Inflammatory macrophage treated with lipopolysaccharide for 1 hour (primary cell): ENCODE results near the gene GMPR.
A peak's percentile ranks its signal among the peaks of the same experiment; 100 is the strongest.

Experiments used
- DNase-seq, 2 donors: peaks; one replicate each; pipeline ENCODE4 v3.0.0-alpha.2; 2020 to 2022

The GMPR gene

DNA sequence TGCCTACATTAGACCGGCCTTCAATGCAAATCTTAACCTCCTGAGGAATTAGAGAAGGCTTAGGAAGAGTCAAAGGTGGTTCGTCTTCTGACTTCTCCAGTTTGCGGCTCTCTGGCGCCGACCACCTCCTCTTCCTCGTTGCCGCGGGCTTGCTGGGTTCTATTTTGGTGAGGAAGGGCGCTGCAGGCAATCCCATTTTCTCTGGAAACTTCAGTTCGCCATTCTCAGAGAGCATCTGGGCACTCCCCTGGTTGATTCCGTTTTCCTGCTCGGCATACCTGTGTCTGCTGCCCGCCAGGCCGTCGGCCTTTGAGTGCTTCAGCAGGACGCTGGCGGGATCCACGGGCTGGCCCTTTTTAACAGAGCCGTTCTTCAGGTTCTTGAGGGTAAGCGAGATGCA is 67.9 kb downstream of the GMPR start:
- no peak for DNase-seq

DNA sequence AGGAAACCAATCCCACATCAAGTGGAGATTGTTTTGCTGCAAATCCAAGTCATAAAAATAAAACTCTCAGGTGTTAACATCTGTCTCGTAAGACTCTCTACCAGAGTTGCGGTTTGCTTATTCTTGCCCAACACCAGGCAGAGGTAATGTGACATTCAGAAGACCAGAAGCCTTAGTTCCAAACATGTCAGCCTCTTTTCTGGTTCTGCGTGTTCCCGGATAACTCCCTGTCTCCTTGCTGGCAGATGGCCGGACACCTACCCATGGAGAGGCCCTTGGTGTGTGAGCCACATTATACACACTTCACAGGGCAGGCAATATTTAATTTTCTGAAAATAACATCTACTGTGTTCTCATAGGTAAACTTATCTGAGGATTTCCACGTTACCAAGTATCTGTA is 73.4 kb downstream of the GMPR start:
- DNase-seq: no peak

DNA sequence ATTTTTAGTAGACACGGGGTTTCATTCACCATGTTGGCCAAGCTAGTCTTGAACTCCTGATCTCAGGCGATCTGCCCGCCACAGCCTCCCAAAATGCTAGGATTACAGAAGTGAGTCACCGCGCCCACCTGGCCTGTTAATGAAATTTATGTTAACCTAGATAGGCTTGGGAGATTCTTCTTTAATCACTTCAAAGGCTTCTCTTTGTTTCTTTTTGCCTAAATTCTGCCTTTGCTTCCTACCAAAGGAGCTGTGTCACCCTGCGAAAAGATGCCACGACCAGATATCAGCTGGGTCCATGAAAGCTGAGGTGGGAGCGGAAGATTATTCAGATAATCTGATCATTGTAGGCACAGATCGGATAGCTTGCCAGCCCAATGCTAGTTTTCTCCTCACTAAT is 75.3 kb downstream of the GMPR start:
- no peak for DNase-seq

DNA sequence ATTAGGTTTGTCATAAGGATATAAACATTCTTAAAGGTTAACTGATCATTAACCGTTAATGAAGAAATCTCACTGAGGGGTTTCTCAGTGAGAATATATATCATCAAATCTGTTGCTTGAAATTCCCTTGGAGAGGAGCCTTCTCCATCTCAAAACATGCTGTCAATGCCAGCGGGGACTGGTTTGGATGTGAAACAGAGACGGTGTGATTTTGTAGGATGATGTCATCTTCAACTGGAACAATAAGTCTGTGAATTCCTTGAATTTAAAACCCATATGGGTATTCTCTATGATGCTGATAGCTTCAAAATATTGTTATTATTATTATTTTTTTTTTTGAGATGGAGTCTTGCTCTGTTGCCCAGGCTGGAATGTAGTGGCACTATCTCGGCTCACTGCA is 75.9 kb downstream of the GMPR start:
- DNase-seq: no peak

DNA sequence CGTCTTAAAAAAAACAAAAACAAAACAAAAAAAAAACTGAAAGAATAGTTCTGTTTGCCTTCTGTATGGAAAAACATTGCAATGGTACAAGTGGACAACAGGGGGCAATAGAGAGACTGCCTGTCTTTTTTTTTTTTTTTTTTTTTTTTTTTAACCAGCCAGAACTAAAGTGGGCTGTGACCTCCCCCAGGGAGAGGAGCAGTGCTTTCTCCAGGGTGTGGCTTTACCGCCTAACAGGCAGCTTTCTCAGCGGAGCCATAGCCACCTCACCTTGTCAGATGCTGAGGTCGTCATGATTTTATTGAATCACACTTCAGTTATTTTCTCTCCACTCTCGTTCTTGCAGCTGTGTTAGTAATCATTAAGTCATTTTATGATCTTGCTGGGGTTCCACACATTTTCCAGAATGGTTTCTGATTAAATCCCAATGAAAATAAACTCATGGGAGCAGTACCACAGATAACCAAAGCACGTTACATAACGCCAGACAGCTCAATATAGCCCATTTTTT is 78.4 kb downstream of the GMPR start:
- peak in 1 of 2 donors; percentile 57 for DNase-seq

DNA sequence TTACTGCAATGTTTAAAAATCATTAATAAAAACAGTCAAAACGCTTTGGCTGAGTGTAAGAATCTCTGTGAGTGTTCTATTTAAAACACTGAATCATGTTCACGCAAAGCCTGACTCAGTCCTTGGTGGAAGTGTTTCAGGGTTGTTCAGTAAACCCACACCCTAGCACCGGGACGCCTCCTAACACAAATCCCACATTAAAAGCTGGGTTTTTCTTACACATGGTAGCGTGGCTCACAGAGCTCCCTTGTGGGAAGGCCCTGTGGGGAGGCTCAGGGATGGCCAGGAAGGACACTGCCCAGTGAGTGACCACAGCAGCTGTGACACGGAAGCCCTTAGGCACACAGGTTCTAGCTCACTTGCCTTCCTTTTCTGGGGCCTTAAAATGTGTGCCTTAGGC is 80.2 kb downstream of the GMPR start:
- DNase-seq: peak; percentile 19 to 77

DNA sequence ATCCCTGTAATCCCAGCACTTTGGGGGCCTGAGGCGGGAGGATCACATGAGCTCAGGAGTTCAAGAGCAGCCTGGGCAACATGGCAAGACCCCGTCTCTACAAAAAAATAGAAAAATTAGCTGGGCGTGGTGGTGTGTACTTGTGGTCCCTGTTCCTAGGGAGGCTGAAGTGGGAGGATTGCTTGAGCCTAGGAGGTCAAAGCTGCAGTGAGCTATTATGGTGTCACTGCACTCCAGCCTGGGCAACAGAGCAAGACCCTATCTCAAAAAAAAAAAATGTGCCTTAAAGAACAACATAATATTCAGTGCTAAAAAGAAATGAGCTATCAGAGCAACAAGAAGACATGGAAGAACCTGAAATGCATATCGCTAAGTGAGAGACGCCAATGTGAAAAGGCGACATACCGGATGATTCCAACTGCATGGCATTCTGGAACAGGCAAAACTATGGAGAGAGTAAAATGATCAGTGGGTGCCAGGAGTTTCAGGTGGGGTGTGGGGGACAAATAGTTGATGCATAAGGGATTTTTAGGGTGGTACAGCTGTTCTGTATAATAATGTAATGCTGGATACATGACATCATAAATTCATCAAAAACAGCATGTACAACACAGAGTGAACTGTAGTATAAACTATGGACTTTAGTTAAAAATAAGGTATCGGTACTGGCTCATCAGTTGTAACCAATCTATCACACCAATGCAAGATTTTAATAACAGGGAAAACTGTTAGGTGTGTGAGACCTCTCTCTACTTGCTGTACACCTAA is 80.8 kb downstream of the GMPR start:
- no peak for DNase-seq

DNA sequence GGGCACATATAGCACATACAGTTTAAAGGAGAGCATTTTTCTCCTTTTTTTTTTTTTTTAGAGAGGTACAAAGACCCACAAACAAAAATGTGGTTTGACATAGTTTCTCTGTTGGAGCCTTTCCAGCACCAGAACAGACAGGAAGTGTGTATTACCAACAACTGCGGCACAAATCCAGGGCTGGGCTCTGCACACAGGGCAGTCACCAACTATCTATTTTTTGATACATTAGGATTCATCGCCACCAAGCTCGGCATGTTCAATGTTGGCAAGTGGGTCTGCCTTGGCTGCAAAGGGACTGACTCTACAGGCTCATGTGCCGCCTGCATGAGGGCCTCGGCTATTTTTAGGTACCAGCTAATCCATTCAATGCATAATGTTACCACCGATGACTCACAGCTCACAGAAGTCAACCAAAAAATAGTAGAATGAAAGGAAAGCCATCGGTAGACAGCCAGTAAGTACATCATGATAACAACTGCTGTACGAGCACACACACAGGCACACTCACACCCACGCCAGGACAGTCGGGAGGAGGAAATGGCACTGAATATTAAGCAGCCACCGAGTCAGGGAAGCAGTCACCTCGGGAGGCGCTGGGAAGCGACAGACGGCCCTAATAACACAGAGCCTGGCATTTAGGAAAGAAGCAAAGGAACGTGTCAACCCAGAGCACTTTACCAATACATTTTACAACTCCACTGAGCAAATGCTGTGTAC is 81.6 kb downstream of the GMPR start:
- peak; percentile 61 to 74 for DNase-seq

DNA sequence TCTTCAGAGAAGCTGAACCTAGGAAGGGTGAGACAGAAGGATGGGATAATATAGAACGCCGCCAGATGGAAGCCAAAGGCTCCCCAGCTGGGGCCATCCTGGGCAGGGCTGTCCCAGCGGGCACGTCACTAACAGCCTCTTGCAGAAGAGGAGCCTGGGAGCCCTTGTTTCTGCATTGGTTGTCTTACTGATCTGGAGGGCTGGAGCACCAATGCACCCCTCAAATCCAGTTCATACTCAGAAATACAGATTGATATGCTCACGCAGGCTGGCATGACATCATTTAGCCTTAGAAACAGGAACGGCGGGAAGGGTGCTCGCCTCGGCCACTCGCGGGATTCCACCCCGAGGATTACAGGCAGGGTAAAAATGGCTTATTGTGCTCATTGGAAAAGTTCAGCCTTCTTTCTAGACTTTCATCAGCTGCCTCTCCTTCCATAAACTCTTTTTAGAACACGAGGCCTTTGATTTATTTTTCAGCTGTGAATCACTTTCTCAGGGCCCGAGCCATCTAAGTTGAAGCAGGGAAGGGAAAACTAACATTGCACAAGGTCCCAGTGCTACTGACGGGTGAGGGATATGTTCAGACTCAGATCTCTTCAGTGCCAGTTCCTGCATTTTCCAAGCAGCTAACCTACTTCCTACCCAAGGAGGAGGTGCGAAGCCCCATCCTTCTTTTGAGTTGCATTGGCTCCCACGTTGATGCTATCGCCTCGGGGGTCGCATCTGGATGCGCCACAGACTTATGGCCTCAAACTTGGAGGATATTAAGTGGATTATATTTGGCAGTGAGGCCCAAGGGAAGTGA is 82.3 kb downstream of the GMPR start:
- peak; percentile 22 to 27 for DNase-seq

DNA sequence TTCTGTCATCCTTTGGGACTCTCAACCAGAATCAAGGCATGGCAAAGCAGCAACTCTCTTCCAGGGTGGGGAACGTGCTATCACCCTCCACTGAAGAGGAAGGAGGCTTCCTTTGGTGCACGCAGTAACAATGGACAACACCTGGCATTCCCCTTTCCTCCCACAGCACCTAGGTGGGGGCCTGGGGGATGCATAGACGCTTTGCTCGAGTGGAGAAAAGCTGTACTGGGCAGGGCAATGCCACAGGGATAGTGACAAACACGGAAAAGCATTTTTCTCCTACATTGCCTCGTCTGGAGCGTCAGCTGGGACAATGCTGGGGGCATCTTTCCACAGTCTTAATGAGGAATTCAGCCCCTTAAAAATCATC is 82.9 kb downstream of the GMPR start:
- no peak for DNase-seq

DNA sequence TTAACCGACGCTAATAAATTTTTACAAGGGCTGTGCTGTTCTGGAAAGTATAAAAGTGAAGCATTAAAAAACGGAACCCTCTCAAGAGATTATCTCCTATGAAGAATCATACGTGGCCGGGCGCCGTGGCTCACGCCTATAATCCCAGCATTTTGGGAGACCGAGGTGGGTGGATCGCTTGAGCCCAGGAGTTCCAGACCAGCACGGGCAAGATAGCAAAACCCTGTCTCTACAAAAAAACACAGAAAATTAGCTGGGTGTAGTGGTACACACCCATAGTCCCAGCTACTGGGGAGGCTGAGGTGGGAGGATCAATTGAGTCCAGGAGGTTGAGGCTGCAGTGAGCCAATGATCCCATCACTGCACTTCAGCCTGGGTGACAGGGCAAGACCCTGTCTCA is 83.4 kb downstream of the GMPR start:
- no peak for DNase-seq

DNA sequence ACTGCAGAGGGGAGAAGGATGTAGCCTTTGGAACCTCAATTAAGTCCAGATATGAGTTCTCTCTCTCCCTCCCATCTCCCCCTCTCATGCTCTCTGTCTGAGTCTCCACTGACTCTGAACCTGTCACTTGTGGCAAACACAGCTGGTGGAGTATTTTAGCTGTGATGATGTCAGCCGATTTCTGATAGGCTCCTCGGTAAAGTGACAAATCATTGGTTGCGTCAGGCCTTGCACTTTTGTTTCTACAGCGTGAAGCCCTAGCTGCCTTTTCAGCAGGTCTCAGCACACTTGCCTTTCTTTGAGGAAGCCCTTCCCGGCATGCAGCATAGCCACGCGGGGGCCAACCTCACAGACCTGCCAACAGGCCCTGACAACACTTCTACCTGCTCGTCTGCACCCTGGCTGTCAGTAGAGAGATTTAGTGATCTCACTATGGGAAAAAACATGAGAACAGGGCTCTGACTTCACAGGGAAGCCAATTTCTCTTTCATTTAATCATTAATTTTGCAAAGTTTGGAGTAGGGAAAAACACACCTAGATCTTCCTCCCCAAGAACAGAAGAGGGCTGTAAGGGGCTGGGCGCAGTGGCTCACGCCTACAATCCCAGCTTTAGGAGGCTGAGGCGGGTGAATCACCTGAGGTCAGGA is 84.4 kb downstream of the GMPR start:
- peak; percentile 86 to 90 for DNase-seq

DNA sequence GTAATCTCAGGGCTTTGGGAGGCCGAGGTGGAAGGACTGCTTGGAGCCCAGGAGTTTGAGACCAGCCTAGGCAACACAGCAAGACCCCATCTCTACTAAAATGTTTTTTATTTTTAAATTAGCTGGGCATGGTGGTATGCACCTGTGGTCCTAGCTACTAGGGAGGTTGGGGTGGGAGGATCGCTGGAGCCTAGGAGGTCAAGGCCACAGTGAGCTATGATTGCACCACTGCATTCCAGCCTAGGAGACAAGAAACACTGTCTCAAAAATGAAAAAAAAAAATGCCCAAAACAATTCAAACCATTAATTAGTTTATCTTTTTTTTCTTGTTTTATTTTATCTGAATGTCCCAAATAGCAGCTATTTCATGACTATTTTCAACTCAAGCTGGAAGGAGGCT is 85.8 kb downstream of the GMPR start:
- no peak for DNase-seq

DNA sequence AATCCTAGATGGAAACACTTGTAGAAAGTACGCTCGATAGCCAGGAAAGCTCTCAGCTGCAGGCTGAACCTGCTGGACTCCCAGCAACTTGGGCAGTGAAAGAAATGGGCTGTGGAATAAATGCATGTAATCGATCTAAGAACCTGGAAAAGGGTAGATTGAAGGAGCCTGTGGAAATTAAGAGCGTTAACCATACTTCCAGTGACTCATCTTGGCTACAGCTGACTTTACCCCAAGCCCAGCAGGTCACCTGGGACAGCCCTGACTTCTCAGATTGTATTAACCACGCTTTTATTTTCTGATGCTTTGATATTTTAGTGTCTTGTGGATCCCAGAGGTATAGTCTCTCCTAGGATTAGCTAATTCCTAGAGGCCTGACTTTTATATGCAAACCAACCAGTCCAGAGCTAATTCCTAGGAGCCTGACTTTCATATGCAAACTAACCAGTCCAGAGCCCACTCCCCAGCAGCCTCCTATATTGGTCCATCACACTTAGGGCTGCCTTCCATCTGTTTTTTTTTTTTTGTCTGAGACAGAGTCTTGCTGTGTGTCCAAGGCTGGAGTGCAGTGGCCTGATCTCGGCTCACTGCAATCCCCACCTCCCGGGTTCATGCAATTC is 86.3 kb downstream of the GMPR start:
- no peak for DNase-seq

DNA sequence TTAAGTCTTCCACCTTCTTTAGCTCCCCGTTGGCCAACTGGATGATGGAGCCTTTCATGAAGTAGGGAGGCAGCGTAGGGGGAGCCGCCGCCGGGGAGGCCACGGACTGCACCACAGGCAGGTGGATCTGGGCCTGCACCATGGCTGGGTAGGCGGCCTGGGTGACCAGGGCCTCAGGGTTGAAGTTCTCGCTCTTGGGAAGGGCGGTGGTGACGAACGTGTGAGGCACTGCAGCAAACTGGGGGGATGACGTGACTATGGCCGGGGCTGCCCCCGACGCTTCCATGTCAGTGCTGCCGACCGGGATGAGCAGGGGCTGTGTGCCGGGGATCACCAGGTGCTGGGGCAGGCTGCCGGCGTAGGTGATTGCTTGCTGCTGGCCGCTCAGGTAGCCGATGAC is 88.1 kb downstream of the GMPR start:
- DNase-seq: no peak

DNA sequence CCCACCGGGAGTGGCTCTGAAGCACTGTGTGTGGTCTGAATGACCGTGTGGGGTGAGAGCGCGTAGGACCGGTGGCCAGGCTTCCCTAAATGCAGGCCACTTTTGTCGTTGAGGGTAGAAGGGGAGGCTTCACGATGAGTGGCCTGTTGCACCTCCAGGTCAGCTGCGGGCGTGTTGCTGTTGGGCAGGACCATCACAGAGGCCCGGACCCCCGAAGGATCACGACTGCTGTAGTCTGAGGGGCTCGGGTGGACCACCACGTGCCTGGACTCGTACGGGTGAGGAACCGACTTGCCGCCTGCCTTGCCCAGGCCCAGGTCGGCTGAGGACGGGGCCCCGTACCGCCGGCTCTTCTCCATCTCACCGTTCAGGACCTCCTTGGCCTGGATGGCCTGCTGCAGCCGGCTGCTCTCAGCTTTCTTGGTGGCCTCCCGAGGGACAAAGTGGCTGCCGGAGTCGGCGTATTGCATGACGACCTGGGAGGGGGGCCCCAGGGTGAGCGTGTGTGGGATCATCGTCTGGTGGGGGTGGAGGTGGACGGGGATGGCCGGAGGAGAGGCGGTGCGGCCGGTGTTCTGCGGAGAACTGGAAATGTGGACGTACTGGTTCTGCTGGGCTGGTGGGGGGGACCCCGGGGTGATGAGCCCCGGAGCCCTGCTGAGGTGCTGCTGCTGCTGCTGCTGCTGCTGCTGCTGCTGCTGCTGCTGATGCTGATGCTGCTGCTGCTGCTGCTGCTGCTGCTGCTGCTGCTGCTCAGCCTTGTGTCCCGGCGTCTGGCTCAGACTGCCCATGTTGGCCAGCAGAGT is 88.8 kb downstream of the GMPR start:
- DNase-seq: no peak

DNA sequence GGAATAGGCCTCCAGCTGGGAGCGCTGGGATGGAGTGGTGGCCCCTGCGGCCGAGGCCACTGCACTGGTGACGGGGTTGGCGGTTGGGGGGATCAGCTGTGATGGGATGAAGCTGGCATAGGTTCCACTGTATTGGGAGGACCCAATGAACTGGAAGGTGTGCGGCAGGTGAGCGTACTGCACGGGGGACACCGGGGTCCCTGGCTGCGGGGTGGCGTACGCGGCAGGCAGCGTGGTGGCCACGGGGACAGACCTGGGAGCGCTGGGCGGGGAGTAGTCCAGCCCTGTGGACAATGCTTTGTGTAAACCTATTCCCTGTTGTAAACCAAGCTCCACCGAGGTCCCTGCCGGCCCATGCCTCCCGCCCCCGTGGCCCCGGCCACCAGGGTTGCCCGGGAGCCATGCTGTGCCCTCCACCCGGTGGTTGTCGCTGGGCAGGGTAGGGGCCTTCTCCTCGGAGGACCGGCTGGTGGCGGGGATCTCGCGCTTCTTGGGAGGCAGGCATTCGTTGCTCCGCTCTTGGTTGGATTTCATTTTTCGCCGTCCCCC is 89.5 kb downstream of the GMPR start:
- DNase-seq: no peak

DNA sequence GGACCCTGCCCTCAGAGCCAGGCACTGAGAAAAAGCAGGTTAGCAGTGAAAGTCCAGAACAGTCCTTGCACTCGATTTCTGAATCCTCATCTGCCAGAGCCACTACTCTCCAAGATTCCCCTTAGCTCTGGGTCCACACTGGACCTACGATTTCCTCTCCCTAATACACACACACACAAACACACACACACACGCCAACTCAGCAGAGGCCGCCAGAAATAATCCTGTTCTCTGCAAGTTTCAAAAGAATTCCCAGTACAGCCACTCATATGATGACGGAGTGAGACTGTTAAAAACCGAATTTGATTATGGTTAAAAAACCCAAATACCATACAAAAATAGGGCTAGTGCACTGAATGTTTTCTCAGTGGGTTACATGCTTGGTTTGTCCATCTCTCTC is 90.8 kb downstream of the GMPR start:
- DNase-seq: no peak

DNA sequence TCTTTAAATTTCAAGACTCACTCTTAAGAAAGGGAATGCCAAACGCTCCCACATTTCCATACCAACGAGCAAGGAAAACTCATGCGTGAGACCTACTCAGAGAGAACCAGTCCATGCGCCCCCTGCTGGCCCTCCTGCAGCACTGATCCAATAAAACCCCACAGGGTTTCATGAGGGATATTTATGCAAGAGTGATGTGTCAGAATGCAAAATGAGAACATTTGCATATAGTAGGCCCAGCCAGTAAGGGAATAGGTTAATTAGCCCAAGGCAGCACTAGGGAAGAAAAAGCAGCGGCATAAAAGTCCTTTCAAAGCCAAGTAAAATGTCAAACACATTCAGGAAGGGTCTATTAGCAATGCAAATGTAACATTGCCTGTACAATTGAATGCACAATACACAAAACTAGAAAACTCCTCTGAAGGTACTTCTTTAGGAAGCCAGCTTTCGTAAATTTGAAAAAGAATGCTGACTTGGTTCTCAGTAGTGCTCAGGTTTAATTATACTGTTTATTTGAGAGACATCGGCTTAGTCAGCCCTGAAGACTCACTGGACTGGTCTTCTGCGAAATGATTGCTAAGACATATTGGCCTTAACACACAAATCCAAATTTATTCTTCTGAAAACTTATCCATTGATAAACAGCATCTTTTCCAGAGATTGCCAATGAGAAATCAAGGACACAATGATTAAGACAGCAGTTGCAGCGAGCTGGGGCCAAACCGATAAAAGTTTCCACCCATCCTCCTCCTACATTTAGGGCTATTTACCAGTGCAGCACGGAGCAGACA is 93.2 kb downstream of the GMPR start:
- peak; percentile 80 to 89 for DNase-seq

DNA sequence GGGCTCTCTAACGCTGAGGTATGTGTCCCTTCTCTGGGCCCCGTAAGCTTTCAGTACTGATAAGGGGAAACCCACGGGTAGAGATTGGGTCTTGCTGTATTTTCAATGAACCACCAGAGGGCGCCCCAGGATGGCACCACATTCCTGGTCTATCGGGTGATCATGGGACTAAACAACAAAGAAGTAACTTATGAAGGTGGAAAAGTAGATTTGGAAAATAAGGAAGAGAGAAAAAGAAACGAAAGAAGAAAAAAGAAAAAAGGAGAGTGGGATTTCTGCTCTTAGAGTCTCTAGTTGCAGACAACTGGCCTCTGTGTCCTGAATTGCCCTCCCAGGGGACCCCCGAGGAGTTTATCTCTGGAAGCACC is 93.8 kb downstream of the GMPR start:
- DNase-seq: peak; percentile 65 to 90

DNA sequence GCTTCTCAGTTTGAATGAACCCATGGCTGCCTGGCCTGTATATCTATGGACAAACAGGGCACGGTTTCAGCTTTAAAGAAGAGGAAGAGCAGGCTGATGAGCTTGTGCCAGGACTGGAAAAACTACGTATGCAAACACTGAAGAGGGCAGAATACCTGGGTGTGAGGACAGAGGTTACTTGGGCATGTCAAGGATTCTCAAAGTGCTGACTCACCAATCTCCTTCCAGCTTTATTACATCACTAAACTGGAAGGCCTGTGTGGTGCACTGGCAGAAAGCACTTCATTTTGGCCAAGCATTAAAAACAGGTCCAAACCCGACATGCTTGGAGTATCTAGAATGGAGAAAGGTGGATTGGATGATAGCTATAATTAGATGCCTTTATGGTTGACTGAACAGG is 95.2 kb downstream of the GMPR start:
- no peak for DNase-seq
